IMR-90 (cell line): ENCODE data around the gene MPIG6B. TPM values are rescaled to one million over a fixed set of nuclear protein-coding genes. Genes with fewer than 3 reads are reported as not detected.

Experiments used
- ATAC-seq: fragments of 200-7000 bp; cut with Tn5 transposase; 2 replicates; pipeline ENCODE4 v1.9.1; 2020; ENCODE audit warnings: low read depth, mild to moderate bottlenecking, moderate library complexity
- BruUV-seq: library from RNA; stranded (reverse); fragments of 400-500 nt; replicated peaks from 2 replicates; lab custom pipeline; 2021; lab: Mats Ljungman, UMichigan
- CTCF ChIA-PET: fragments of 300-600 bp; formaldehyde crosslinking; extraction: SDS; loops from one replicate; lab custom pipeline; 2021; ENCODE audit warnings: antibody characterized with exemption; lab: Yijun Ruan, JAX
- POLR2A ChIA-PET: fragments of 300-600 bp; sonication (Branson Sonifier 250); formaldehyde crosslinking; loops from one replicate; lab custom pipeline; 2022; ENCODE audit warnings: antibody characterized with exemption; ENCODE audit not compliant: unreplicated experiment; lab: Charles Lee
- DNase-seq: peaks from one replicate; pipeline ENCODE4 v3.0.0; 2013
- H2AFZ ChIP-seq: replicated peaks from 2 replicates; pipeline ENCODE3; 2013; ENCODE audit warnings: low read length, mild to moderate bottlenecking; ENCODE audit not compliant: poor library complexity
- H2AK5ac ChIP-seq: 2 replicates; pipeline ENCODE4 v1.6.1; 2013; ENCODE audit warnings: low read depth, low read length, inconsistent platforms
- H2AK9ac ChIP-seq: replicated peaks from 2 replicates; pipeline ENCODE3; 2013; ENCODE audit warnings: mild to moderate bottlenecking, low read depth, low read length, moderate library complexity; ENCODE audit not compliant: poor library complexity
- H2BK120ac ChIP-seq: 2 replicates; pipeline ENCODE4 v1.6.1; 2013; ENCODE audit warnings: low read depth, low read length, inconsistent platforms
- H2BK15ac ChIP-seq: 3 replicates; pipeline ENCODE4 v1.6.1; 2013; ENCODE audit warnings: low read depth, low read length, inconsistent platforms
- H2BK20ac ChIP-seq: 2 replicates; pipeline ENCODE4 v1.6.1; 2013; ENCODE audit warnings: low read depth, mild to moderate bottlenecking, inconsistent platforms, low read length, moderate library complexity
- H2BK5ac ChIP-seq: 2 replicates; pipeline ENCODE4 v1.6.1; 2013; ENCODE audit warnings: mild to moderate bottlenecking, low read depth, low read length, inconsistent platforms; ENCODE audit not compliant: poor library complexity, severe bottlenecking
- H3K14ac ChIP-seq: replicated peaks from 2 replicates; pipeline ENCODE4 v1.6.1; 2013; ENCODE audit warnings: low read depth, low read length, inconsistent platforms
- H3K18ac ChIP-seq: 2 replicates; pipeline ENCODE4 v1.6.1; 2013; ENCODE audit warnings: low read depth, low read length, control low read depth
- H3K23ac ChIP-seq: 2 replicates; pipeline ENCODE4 v1.6.1; 2013; ENCODE audit warnings: low read depth, low read length, inconsistent platforms
- H3K27ac ChIP-seq: 2 replicates; pipeline ENCODE4 v1.5.1; 2013; ENCODE audit warnings: mild to moderate bottlenecking, control low read depth, low read length; ENCODE audit not compliant: insufficient read depth
- H3K27me3 ChIP-seq: 2 replicates; pipeline ENCODE4 v1.6.1; 2013; ENCODE audit warnings: low read length; ENCODE audit not compliant: control insufficient read depth, insufficient read depth
- H3K36me3 ChIP-seq: 2 replicates; pipeline ENCODE4 v1.6.1; 2013; ENCODE audit warnings: low read length, mixed read lengths; ENCODE audit not compliant: control insufficient read depth, insufficient read depth
- H3K4ac ChIP-seq: 2 replicates; pipeline ENCODE4 v1.6.1; 2013; ENCODE audit warnings: low read depth, low read length, inconsistent platforms
- H3K4me1 ChIP-seq: 2 replicates; pipeline ENCODE4 v1.6.1; 2013; ENCODE audit warnings: low read length, mixed read lengths; ENCODE audit not compliant: control insufficient read depth, insufficient read depth
- H3K4me2 ChIP-seq: 2 replicates; pipeline ENCODE4 v1.6.1; 2013; ENCODE audit warnings: low read depth, mild to moderate bottlenecking, control low read depth, low read length, moderate library complexity
- H3K4me3 ChIP-seq: 2 replicates; pipeline ENCODE4 v1.5.1; 2013; ENCODE audit warnings: low read depth, mild to moderate bottlenecking, control low read depth, low read length, moderate library complexity; ENCODE audit not compliant: insufficient read depth
- H3K56ac ChIP-seq: 2 replicates; pipeline ENCODE4 v1.6.1; 2013; ENCODE audit warnings: low read length, inconsistent platforms; ENCODE audit not compliant: insufficient read depth; ENCODE audit errors: extremely low read depth
- H3K79me1 ChIP-seq, 2 experiments: 2 replicates each; pipeline ENCODE4 v1.6.1; 2013; ENCODE audit warnings: low read length in 2 of 2, inconsistent platforms in 1 of 2, low read depth in 1 of 2
- H3K9ac ChIP-seq: 2 replicates; pipeline ENCODE4 v1.6.1; 2013; ENCODE audit warnings: low read depth, low read length, control low read depth
- H3K9me1 ChIP-seq: 2 replicates; pipeline ENCODE4 v1.6.1; 2013; ENCODE audit warnings: low read length, inconsistent platforms; ENCODE audit not compliant: insufficient read depth
- H3K9me3 ChIP-seq: 2 replicates; pipeline ENCODE4 v1.6.1; 2013; ENCODE audit warnings: low read length; ENCODE audit not compliant: control insufficient read depth, insufficient read depth
- H4K20me1 ChIP-seq: 2 replicates; pipeline ENCODE4 v1.6.1; 2013; ENCODE audit warnings: low read length, inconsistent platforms; ENCODE audit not compliant: insufficient read depth
- H4K5ac ChIP-seq: 2 replicates; pipeline ENCODE4 v1.6.1; 2013; ENCODE audit warnings: mild to moderate bottlenecking, low read depth, low read length, control low read depth
- H4K8ac ChIP-seq, 2 experiments: 2 replicates each; pipeline ENCODE4 v1.6.1; 2013; ENCODE audit warnings: low read depth in 2 of 2, low read length in 2 of 2, control low read depth in 1 of 2, inconsistent platforms in 1 of 2
- H4K91ac ChIP-seq: 2 replicates; pipeline ENCODE4 v1.6.1; 2013; ENCODE audit warnings: low read depth, low read length, inconsistent platforms; ENCODE audit not compliant: insufficient read depth
- MXI1 ChIP-seq: IDR thresholded peaks from 2 replicates; pipeline ENCODE4 v1.6.1; 2012; ENCODE audit warnings: low read depth, mild to moderate bottlenecking, low read length, moderate library complexity, borderline replicate concordance
- WGBS, 2 experiments: methylation state at CpG; one replicate each; pipeline versions ENCODE4 v1.1.5 to v1.1.7; 2013; ENCODE audit warnings: missing lambda C conversion rate in 2 of 2; ENCODE audit not compliant: insufficient read length in 1 of 2; ENCODE audit errors: extremely low coverage in 2 of 2; 5-methylcytosine and 5-hydroxymethylcytosine counted together
- dilution Hi-C: fragments of 300-500 bp; cut with HindIII; formaldehyde crosslinking; loops from one replicate; pipeline ENCODE4 v1.14.3; 2018; ENCODE audit warnings: low sequenced_read_pairs; ENCODE audit not compliant: unreplicated experiment
- in situ Hi-C: fragments of 300-500 bp; cut with MboI; formaldehyde crosslinking; loops from 3 replicates; pipeline ENCODE4 v1.14.3; 2019; ENCODE audit warnings: low sequenced_read_pairs, inconsistent platforms, mixed read lengths
- intact Hi-C: fragments of 100-400 bp; cut with micrococcal nuclease; formaldehyde crosslinking; loops from 2 replicates; pipeline ENCODE4 v1.10.0; 2022
- polyA plus RNA-seq, 3 experiments: library from polyadenylated mRNA; depleted of rRNA; stranded (reverse); fragments of >200 nt; gene quantifications; 2 replicates each; pipeline ENCODE4 v1.2.3, GENCODE V29; 2012; ENCODE audit warnings: low replicate concordance in 1 of 3
- total RNA-seq: library from RNA; depleted of rRNA; stranded (reverse); fragments of >200 nt; gene quantifications from 2 replicates; pipeline ENCODE4 v1.2.3, GENCODE V29; 2012
- TF ChIP-seq, protein P1 (sequence below): conservative IDR thresholded peaks from 2 replicates; pipeline ENCODE4 v1.5.1; 2012; ENCODE audit warnings: mild to moderate bottlenecking, low read depth, low read length, improper control_type of control experiment
- TF ChIP-seq, protein P2 (sequence below): fragments of 150-350 bp; IDR thresholded peaks from 2 replicates; pipeline ENCODE4 v1.6.1; 2016; ENCODE audit warnings: low read depth, mild to moderate bottlenecking, low read length, moderate library complexity, borderline replicate concordance

Gene MPIG6B
- total and polyA plus RNA-seq, 2 of the 4 experiments (the other 2 are of a cell fraction), result not detected

DNA sequence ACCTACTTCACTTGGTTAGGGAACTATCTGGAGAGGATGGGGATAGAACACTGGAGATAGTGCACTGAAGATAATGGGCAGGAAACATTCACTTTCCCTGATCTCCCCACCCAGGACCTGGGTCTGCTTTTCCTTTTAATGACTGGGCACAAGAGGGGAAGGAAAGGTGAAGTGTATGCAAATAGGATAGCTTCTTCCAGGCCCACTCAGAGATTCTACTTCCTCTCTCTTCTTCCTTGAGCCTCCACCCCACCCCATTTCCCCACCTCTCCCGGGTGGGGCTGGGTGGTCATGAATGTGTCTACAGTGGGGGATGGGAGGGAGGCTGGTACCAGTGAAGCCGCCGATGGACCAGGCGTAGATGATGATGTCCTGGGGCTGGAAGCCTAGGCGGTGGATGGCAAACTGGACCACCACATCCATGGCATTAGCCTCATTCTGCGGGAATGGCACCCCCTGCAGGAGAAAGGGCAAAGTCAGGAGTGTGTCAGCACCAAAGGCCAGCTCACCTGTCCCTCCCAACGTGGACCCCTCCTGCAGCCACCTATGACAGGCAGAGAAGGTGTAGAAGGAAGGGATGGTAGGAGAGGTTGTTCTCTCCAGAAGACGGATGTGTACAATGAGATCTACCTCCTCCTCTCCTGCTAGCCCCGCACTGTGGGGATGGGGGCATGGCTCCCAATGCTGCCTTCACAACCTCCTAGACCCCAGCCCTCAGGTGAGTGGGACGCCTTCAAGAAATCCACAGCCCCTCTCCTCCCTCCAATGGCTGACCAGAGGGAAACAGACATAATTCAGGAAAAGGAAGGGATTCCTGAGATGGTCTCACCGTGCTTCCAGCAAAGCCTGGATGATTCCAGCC, 33.7 kb upstream of the MPIG6B start:
- no peak overlapping the region for H2BK15ac ChIP-seq
- H2BK120ac ChIP-seq, result no peak overlapping the region
- no peak overlapping the region for H4K5ac ChIP-seq
- H3K9ac ChIP-seq, result no peak overlapping the region
- dilution Hi-C loops (no loop called here), in situ Hi-C loops (loop anchor here (10.0 kb wide), 2 partner anchors 145 to 255 kb away; partner anchors contain the start of gene CFB), intact Hi-C loops (no loop called here)
- no peak overlapping the region for H3K4me2 ChIP-seq
- ChIA-PET CTCF (interaction anchor here (0.8 kb wide), 1 partner anchor 13 kb away, joined by 3 read pairs; no protein-coding TSS in a partner anchor), POLR2A (no interaction called here)
- H3K27me3 ChIP-seq, result no peaks in the 10 kb centered on the region
- H3K56ac ChIP-seq, result no peak overlapping the region
- no peak overlapping the region for H3K27ac ChIP-seq
- H2BK20ac ChIP-seq, result no peak overlapping the region
- BruUV-seq, result no TSS peak
- H3K9me1 ChIP-seq, result no peaks in the 10 kb centered on the region
- H3K4me3 ChIP-seq, result no peak overlapping the region
- H3K23ac ChIP-seq, result no peak overlapping the region
- H4K20me1 ChIP-seq, result no peaks in the 10 kb centered on the region
- no peak overlapping the region for H3K18ac ChIP-seq
- peaks cover 72% of the 10 kb centered on the region for H3K36me3 ChIP-seq
- no peak overlapping the region for H3K4ac ChIP-seq
- no peak overlapping the region for H4K8ac ChIP-seq
- TF ChIP-seq, protein P1, sequence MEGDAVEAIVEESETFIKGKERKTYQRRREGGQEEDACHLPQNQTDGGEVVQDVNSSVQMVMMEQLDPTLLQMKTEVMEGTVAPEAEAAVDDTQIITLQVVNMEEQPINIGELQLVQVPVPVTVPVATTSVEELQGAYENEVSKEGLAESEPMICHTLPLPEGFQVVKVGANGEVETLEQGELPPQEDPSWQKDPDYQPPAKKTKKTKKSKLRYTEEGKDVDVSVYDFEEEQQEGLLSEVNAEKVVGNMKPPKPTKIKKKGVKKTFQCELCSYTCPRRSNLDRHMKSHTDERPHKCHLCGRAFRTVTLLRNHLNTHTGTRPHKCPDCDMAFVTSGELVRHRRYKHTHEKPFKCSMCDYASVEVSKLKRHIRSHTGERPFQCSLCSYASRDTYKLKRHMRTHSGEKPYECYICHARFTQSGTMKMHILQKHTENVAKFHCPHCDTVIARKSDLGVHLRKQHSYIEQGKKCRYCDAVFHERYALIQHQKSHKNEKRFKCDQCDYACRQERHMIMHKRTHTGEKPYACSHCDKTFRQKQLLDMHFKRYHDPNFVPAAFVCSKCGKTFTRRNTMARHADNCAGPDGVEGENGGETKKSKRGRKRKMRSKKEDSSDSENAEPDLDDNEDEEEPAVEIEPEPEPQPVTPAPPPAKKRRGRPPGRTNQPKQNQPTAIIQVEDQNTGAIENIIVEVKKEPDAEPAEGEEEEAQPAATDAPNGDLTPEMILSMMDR, result 0 out of 2 replicates have a peak, but pooled peaks have one; percentile 26
- TF ChIP-seq MXI1, result no peak
- TF ChIP-seq, protein P2, sequence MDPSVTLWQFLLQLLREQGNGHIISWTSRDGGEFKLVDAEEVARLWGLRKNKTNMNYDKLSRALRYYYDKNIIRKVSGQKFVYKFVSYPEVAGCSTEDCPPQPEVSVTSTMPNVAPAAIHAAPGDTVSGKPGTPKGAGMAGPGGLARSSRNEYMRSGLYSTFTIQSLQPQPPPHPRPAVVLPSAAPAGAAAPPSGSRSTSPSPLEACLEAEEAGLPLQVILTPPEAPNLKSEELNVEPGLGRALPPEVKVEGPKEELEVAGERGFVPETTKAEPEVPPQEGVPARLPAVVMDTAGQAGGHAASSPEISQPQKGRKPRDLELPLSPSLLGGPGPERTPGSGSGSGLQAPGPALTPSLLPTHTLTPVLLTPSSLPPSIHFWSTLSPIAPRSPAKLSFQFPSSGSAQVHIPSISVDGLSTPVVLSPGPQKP, result no peak
- H4K91ac ChIP-seq, result no peak overlapping the region
- peaks cover 4 to 6% of the 10 kb centered on the region in 2 experiments; a peak in 2 of 4 replicates for H3K79me1 ChIP-seq
- H3K14ac ChIP-seq, result no peak overlapping the region
- H2AK9ac ChIP-seq, result no peak overlapping the region
- no peaks in the 10 kb centered on the region for H3K4me1 ChIP-seq
- no peak overlapping the region for H2AFZ ChIP-seq
- ATAC-seq, result peak; percentile 48; the same call in 1 of the 2 replicates
- H3K9me3 ChIP-seq, result no peaks in the 10 kb centered on the region
- no peak for DNase-seq
- H2AK5ac ChIP-seq, result no peak overlapping the region
- H2BK5ac ChIP-seq, result no peak overlapping the region
- WGBS, 2 experiments, result 60% methylated on average over 1 of the region's 11 CpGs; no CpG with 5 or more reads in 1 of the 2 experiments
